Stomach smooth muscle (tissue), 2 donors: ENCODE results near the gene GPATCH11.

ENCODE experiments used
- H3K27ac ChIP-seq: one replicate; pipeline ENCODE4 v1.7.0; 2013; ENCODE audit warnings: mild to moderate bottlenecking, low read length, inconsistent platforms
- H3K27me3 ChIP-seq, 2 donors: one replicate each; pipeline ENCODE4 v1.7.0; 2013; ENCODE audit warnings: low read length in 2 of 2; ENCODE audit not compliant: insufficient read depth in 2 of 2, control insufficient read depth in 1 of 2
- H3K36me3 ChIP-seq, 2 donors: one replicate each; pipeline ENCODE4 v1.7.0; 2013; ENCODE audit warnings: low read length in 2 of 2; ENCODE audit not compliant: control insufficient read depth in 2 of 2, insufficient read depth in 2 of 2
- H3K4me1 ChIP-seq: one replicate; pipeline ENCODE4 v1.7.0; 2013; ENCODE audit warnings: low read length; ENCODE audit not compliant: control insufficient read depth, insufficient read depth
- H3K4me3 ChIP-seq, 2 donors: one replicate each; pipeline ENCODE4 v1.7.0; 2013; ENCODE audit warnings: low read length in 2 of 2
- H3K9ac ChIP-seq, 2 donors: one replicate each; pipeline ENCODE4 v1.7.0; 2013; ENCODE audit warnings: low read length in 2 of 2, mild to moderate bottlenecking in 1 of 2
- H3K9me3 ChIP-seq, 2 donors: one replicate each; pipeline ENCODE4 v1.7.0; 2013; ENCODE audit warnings: low read length in 2 of 2; ENCODE audit not compliant: control insufficient read depth in 2 of 2
- donor health status: healthy.
- donor health status: Pancreatic carcinoma.

The GPATCH11 gene

GRCh38 chr2:37148325-37148724, 64.0 kb downstream of the GPATCH11 start:
- Histone ChIP-seq H3K9ac (no peak overlapping the region), H3K9me3 (no peaks in the 10 kb centered on the region), H3K27ac (no peak overlapping the region), H3K36me3 (peaks cover 15 to 25% of the 10 kb centered on the region in 2 donors), H3K27me3 (no peaks in the 10 kb centered on the region), H3K4me3 (no peak overlapping the region), H3K4me1 (no peaks in the 10 kb centered on the region)
